HG02571 (cell line): ENCODE results near the gene WNT7B.

Source experiments
- ATAC-seq: cut with Tn5 transposase; IDR thresholded peaks from one replicate; pipeline ENCODE4 v1.9.1; 2021; ENCODE audit warnings: mild to moderate bottlenecking, moderate library complexity; ENCODE audit not compliant: unreplicated experiment

The WNT7B gene

GRCh38 chr22:45960477-45961386 lies 16.2 kb downstream of the WNT7B start:
- ATAC-seq: no peak

DNA sequence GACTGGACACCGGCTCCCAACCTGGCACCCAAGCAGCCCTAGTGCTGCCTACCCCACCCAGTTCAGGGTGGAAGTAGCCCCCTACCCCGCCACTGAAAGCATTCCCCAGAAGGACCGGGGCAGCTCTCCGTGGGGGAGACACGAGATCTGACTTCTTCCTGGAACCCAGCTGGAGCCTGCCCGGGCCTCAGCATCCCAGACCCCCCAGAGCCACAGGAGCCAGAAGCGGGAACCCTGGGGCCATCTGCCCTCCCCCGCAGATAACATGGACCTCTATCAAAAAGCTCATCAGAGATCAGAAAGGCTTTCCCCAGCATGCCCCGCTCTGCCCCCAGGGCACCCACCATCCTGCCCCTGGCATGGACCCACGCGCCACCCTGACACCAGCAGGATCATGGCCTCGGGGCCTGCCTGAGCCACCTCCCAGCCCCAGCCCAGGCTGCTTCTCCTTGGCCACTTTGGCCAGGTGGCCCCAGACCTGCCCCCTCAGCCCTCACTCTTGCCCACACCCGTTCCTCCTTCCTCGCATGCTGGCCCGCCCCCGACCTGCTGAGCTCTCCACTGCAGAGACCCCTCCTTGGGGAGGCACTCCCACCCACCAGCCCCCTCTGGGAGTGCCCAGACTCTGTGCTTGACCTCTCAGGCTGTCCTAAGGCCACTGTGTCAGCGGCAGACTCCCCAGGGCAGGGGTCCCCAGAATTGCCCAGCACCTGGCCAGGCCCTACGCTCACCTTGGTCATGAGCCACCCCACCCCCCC lies 17.1 kb downstream of the WNT7B start:
- ATAC-seq: no peak

DNA sequence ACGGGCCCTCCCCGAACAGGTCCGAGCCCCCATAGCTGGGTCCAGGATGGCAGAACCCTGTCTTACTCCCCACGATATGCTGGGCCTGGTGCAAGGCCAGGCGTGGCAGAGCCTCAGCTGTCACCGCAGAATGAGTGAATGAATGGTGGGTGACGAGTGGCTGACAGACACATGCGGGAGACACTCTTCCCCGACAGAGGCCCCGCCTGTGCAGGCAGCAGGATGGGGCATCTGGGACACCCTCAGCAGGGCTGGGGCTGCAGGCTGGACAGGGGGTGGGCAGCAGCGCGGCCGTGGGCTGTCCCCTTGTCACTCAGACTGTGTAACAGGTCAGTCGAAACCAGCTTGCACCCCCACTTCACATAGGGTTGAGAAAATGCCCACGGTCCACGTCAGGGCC lies 18.0 kb downstream of the WNT7B start:
- no peak for ATAC-seq

DNA sequence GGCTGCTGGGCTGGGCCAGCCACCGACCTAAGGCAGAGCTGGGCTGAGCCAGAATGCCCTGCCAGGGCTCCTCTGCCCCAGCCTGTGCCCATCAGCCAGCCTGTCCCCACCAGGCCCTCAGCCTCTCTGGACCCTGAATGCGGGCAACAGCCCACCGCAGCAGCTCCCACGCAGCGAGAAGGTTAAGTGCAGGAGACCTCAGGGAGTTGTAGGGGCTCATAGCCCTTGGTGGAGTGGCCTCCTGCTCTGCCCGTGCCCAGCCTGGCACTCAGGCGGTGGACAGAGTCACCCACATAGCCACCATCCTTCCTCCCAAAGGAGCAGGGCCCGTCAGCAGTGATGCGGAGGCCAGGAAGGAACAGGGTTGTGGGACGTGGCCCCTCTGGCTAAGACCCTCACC lies 19.1 kb downstream of the WNT7B start:
- no peak for ATAC-seq

GRCh38 chr22:45953178-45953577 lies 23.8 kb downstream of the WNT7B start:
- no peak for ATAC-seq

DNA sequence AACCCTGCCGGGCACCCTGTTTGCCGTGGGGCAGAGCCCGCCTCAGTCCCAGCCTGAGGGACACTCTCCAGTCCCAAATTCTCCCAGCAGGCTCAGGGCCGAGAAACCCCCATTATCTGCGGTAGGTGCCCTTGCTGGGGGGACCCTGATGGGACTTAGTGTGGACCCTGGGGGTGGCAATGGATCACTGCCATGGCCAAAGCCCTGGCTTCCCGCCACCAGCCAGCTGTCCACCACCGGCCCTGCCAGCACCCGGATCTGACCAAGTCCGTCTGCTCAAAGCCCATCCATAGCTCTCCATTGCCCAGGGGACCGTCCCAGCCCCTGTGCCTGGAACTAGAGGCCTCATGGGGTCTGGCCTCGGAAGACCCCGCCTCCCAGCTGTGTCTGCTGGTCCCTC lies 24.4 kb downstream of the WNT7B start:
- no peak for ATAC-seq

DNA sequence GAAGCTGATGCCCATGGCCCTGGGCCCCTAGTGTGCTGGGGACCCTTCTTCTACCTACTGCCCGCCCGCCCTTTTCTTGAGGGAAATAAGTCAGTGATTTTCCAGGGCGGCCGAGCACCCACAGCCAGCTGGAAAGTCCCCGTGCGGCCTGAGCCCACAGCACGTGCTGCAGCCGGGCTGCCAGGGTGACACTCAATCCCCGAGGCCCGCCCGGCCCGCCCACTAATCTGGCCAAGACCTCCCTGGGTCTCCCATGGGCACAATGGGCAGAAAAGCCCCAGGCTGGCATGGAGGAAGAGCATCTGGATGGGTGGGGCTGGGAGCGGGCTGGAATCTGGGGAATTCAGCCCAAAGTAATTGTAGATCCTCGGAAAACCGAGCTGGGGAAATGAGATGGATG lies 24.8 kb downstream of the WNT7B start:
- ATAC-seq: no peak

DNA sequence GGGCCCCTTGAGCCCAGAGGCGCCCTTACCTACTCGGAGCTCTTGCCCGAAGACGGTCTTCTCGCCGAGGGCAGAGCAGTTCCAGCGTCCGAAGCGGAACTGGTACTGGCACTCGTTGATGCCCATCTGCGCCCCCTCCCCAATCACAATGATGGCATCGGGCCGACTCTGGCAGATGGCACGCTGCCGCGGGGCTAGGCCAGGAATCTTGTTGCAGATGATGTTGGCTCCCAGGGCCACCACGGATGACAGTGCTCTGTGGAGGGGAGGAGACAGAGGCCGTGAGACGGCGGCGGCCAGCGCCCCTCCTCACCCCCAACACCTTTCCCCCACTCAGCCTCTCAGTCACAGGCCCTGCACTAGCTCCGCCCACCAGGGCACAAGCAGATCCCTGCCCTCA lies 27.1 kb downstream of the WNT7B start:
- ATAC-seq: no peak

DNA sequence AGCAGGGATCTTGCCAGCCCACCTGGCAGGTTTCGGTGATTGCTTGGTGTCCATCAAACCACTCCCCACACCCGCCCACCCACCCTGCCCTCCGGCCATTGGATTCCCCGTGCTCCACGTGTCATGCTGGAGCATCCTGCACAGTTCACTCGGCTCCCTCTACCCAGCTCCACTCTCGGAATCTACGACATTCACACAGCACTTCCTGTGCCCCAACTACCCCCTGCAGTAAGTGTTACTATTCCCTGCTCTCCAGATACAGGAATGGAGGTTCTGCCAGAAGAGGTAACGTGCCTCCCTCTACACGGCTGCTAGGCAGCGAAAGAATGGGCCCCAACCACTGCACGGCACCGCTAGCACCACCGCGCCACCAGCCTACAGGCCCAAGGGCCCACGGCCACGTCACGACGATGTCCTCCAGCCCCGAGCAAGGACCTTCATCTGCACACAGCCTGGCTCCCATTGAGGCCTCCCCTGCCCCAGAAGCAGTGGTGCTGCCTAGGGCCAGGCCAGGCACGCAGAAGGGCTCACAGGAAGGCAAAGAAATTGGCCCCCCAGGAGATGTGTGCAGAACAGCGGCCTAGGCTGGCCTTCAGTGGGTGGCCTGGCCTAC lies 27.6 kb downstream of the WNT7B start:
- no peak for ATAC-seq

DNA sequence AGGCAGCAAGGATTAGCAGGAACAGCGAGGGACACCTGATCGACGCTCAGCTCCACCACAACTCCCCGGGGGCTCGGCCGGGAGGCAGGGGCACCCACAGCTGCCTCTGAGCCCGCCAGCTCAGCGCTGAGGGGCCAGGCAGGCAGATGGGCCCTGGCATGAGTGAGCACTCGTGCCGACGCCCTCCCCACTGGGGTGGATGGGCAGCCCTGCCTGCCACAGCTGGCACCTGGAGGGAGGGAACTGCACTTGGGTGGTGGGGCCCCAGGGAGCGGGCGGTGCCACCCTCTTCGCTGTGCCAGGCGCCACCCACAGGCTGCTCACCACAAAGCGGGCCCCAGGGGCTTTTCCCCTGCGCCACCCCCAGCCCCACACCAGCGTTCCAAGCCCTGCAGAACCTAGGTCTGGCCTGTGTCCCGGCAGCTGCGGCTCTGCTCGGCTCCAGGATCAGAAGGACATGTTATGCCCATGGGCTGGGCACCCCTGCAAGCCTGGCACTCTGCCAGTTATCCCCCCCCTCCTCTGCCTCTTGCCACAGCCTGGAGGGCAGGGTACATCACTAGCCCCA lies 28.8 kb downstream of the WNT7B start:
- ATAC-seq: no peak

- no peak for ATAC-seq
These were observed 30.0 kb downstream of the WNT7B start for GRCh38 chr22:45946805-45947600.

GRCh38 chr22:45945621-45946106 lies 31.3 kb downstream of the WNT7B start:
- no peak for ATAC-seq

- no peak for ATAC-seq
These were observed 34.0 kb downstream of the WNT7B start for GRCh38 chr22:45942787-45943493.

DNA sequence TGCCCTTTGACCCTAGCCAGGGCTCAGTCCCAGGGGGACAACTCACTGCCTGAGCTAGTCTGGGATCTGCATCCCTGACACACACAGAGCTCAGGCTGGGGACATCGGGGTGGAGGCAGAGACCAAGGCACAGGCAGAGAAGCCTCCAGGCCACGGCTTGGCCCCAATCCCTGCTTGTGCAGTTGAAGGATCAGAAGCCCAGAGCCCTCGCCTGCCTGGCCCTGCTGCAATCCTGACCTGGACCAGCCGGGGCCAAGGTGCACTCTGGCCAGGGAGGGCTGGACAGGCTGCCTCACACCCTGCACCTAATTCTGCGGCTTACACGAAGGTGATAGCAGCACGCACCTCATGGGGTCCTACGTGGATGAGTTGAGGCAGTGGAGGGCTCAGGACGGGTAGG lies 34.6 kb downstream of the WNT7B start:
- ATAC-seq: no peak

DNA sequence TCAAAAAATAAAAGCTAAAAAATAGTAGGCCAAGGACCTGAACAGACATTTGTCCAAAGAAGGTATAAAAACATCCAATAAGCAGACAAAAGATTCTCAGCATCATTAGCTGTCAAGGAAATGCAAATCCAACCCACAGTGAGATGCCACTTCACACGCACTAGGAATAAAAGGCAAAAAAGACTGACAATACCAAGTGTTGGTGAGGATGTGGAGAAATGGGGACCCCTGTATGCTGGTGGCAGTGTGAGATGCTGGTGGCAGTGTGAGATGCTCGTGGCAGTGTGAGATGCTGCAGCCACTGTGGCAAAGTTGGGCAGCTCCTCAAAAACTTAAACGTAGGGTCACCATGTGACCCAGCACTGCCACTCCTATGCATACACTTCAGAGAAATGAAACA lies 38.0 kb downstream of the WNT7B start:
- ATAC-seq: no peak

DNA sequence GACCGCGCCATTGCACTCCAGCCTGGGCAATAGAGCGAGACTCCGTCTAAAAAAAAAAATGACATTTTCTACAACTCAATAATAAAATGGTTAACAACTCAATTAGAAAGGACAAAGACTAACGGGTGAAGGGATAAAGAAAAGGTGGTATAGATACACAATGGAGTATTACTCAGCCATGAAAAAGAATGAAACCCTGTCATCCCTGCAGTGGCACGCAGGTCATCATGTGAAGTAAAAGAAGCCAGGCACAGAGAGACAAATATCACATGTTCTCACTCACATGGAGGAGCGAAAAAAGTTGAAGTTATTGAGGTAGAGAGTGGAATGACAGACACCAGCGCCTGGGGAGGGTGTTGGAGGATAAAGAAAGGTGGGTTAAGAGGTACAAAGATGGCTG lies 39.0 kb downstream of the WNT7B start:
- ATAC-seq: no peak

DNA sequence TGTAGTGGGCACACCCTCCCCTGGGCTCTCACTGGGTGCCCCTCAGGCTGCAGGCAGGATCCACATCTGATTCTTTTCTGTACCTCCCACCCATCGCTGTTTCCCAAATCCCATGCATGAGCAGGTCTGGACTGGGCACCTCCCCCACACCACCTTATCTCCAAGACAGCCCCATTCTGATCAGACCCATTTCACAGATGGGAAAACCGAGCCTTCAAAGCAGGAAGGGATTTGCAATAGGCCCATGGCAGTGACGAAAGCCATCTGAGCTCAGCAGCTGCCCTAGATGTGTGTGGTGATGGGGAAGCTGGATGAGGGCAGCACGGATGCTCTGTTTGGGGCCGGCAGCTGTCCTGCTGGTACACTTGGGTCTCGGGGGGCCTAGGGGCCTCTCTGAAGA lies 41.4 kb downstream of the WNT7B start:
- ATAC-seq: no peak

DNA sequence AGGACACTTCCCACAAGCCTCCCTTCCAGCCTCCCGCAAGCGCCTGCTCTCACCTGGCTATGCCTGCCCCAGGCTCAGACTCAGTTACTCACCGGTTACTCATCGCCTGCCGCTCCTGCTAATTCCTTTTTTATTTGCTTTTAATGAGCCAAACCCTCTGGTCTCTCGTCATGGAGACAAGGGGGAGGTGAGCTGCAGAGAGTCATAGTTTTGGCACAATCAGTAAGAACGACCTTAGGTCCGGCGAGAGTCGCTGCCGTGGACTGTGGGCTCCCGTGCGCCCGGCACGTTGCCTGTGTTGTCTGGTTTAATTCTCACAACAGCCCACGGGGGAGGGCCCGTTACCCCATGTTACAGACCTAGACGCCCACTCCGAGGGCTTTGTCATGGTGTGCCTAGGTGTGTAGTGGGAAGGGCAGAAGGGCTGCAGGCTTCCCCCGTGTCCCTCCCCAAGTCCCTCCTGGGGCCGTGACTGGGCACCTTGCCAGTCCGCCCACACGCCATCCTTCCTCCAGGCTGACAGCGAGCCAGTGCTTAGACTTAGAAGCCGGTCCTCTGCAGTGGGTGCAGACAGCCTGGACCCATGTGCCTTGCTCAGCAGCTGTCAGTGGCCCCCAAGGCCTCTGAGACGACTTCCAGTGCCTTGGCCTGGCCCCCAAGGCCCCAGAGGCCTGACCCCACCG lies 42.2 kb downstream of the WNT7B start:
- no peak for ATAC-seq

DNA sequence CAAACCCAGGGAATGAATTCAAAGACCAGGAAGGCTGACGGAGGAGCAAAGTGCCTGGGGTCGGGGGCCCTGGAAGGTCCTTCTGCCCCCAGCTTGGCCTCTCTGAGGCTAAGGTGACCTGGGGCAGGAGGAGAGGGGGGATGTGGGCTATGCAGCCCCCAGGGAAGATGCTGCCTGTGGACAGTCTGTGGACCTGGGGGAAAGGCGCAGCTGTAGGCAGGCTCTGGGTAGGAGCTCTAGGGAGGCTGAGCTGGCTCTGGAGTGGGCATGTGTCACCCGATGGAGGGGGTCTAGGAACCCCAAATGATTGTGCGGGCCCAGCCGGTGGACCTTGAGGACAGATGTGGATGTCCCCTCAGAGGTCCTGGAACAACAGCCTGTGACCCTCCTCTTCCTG lies 42.8 kb downstream of the WNT7B start:
- ATAC-seq: no peak
